Coronary artery (tissue), 2 donors: ENCODE results near the gene KHDC4.

ENCODE experiments used
- DNase-seq: peaks from one replicate; pipeline ENCODE4 v3.0.0-alpha.2; 2017; ENCODE audit warnings: low spot score
- H3K27ac ChIP-seq, 2 donors: fragments of 200-600 bp; sonication (generic); one replicate each; pipeline ENCODE4 v1.5.1; 2016 to 2019
- H3K4me3 ChIP-seq: fragments of 200-600 bp; sonication (generic); 2 replicates; pipeline ENCODE4 v1.5.1; 2016; ENCODE audit warnings: mild to moderate bottlenecking, moderate library complexity
- CTCF ChIP-seq: fragments of 200-600 bp; sonication (generic); IDR thresholded peaks from one replicate; pipeline ENCODE4 v1.5.1; 2019; ENCODE audit warnings: antibody characterized with exemption

Gene KHDC4

DNA sequence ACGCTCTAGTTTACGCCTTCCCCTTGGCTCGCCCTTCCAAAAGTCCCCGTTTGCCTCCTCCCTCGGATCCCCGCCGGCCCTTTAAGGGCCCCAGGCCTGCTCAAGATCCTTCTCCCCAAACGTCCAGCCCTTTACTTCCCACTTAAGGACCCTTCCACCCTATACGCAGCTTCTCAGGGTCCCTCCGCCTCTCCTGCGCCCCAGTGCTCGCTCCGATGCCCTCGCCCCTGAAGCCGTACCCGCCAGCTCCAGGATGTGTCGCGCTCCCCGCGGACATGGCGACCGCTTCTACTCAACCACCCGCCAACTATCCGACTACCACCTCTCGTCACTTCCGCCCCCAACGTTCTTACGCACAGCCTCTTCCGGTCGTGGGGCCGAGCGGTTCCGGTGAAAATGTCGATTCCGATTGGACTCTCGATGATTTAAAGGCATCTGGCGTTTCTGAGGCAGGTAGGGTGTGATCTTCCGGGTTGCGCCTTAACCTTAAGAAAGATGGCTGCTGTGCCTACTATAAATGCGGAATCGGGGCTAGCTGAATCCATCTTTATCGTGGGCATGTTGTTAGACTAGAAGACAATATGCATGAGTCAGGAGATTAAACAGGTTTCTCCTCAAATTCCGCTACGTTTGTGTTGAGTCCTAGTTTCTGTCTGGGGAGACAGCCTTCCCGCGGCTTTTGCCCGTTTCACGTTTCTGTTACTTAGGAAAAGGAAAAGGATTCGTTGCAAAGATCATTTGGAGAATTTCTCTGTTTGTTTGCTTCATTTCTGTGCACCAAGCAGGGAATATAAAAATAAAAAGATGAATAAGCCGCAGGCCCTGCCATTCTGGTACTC, at the start of gene KHDC4:
KHDC4 (minus strand) TSS at position 317 of the 839 bp plus-strand sequence; CDS start at position 277, 40 bp downstream.
- DNase-seq: peak; percentile 97
- H3K27ac ChIP-seq: peak within 1 kb of the TSS; percentile 85 to 90
- peak within 1 kb of the TSS; percentile 77 for H3K4me3 ChIP-seq
- no peak for TF ChIP-seq CTCF

DNA sequence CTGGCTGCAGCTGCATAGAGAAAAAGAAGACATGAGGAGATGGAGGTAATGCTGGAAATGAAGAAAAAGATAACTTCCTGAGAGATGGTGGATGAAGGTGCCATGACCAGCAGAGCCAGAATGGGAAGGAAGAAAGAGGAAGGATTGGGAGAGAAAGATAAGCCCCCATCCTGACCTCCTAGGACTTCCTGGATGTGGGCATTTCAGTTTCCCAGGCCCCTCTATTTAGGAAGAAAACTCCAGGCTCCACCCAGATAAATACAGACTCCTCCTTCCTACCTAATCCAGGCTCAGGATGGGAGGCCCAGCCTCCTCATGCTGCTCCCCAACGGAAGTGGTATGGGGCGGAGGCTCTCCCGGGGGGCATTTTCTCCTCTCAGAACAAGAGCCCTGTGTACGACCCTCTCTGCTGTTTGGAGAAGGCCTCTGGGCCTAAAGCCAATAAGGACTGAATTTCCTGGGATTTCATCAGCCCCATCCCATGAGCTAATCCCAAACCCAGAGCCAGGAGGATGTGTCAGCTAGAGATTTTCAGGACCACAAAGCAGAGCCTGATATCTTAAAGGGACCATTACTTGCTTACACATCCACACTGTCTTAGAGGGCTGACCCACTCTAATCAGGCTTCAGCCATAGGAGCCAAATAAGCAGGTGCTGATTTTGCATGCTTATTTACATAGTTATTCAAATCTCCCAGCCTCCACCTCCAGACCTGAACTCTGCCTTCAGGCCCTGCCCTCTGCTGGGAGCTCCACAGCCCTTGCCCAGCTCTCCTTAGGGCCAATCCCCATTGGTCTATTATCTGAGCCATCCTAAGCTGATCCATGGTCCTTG, 49.2 kb upstream of the KHDC4 start:
- peak overlapping the region; percentile 72 to 94 for H3K27ac ChIP-seq
- H3K4me3 ChIP-seq: peak overlapping the region; percentile 81
- TF ChIP-seq CTCF: no peak
- no peak for DNase-seq

DNA sequence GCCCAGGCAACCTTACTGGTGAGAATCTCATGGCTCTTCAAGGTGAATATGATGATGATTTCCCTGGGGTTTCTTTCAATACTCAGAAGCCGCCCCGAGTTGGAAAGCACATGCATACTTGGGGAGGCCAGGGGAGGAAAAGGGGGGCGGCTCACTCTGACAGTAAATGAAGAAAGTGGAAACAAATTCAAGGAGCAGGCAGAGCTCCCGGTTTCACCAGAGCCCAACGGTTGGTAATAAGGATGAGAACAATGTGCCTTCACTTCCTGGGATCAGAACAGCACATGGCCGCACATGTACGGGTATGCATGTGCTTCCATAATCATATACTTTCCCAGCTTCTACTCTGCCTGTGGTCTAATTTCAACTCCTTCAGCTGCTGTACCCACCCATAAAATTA, 47.9 kb upstream of the KHDC4 start:
- TF ChIP-seq CTCF: no peak
- Histone ChIP-seq H3K4me3 (peak overlapping the region; percentile 81), H3K27ac (peak overlapping the region; percentile 94 to 98)
- DNase-seq: no peak

DNA sequence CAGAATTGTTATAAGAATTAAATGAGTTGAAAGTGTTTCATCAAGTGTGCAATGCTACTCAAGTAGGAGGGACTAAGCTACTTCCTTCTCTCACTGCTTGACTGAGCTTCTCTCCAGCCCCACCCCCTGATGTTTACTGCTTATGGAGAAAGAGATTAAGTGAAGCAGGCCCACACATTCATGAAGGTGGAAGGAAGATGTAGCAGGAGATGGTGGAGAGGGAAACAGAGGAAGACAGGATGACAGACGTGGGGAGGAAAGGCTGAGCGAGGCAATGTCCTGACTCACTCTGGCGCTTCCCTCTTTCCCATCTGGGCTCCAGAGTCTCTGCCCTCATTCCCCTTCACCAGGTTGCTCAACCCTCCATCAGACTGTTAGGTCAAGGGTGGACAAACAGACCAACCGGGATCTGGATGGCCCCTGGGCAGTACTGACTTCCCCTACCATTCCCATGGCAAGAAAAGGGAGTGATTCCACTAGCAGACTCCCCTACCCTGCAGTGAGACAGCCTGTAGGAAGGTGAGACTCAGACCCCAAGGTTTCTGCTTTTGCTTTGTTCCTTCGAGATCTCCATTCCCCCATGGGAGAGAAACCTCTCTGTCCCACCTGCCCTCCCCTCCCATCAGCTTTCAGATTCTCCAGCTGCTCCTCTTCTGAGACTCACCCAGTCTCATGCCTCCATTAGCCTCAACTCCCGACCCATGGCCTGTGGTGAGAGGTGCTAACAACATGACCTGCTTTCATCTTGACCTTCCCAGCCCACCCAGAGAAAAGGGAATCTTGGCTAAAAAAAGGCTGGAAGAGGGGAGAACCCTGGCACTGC, 47.3 kb upstream of the KHDC4 start:
- TF ChIP-seq CTCF: no peak
- Histone ChIP-seq H3K27ac (peak overlapping the region; percentile 94 to 98), H3K4me3 (peak overlapping the region; percentile 81)
- no peak for DNase-seq

DNA sequence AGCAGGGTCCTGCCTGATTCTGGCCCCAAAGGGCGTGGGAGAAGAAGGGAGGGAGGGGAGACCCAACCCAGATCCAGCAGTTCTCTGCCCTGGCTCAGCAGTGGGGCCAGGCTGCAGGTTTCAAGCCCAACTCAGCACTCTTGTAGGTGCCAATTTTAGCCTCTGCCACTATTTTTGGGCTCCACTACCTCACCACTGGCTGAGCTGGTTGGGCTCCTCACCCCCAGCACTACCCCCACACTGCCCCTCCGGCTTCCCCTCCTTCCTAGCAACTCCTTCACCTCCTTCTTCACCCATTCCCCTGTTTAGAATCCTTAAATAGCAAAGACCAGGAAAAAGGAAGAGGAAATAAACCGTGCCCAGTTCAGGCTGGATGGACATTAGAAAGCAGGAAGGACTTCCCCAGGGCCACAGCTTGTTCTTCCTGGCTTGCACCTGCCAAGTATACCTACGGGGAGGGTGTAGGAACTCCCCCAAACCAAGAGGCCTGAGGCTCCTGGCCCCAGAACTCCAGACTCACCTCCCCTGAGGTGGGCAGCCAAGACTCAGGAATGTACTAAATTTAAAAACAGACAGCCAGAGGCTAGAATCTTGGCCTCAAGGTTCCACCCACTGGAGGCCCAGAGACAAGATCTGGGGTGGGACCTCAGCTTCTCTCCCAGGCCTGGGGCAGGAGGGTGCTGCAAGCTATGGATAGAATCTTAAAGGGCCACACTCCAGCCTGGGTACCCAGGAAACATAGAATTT, 45.6 kb upstream of the KHDC4 start:
- peak overlapping the region; percentile 94 to 98 for H3K27ac ChIP-seq
- peak overlapping the region; percentile 81 for H3K4me3 ChIP-seq
- peak; percentile 85 for DNase-seq
- no peak for TF ChIP-seq CTCF

GRCh38 chr1:155978973-155979429, 44.8 kb upstream of the KHDC4 start:
- H3K27ac ChIP-seq: peak overlapping the region; percentile 94 to 98
- TF ChIP-seq CTCF: no peak
- peak overlapping the region; percentile 81 for H3K4me3 ChIP-seq
- no peak for DNase-seq
